Islet of Langerhans (tissue), 1 donor: Measurements from ENCODE around the gene ATOH7.
A peak's percentile ranks its signal among the peaks of the same experiment; 100 is the strongest.
"Not testable (repeated sequence)": the region's sequence is repeated elsewhere in the genome, so short reads cannot be mapped to it uniquely, and the experiment has no call there.

Experiments
- FAIRE-seq: peaks from one replicate; lab custom pipeline; 2011; peaks lifted over from hg19 to GRCh38; lab: Jason Lieb, UNC

Gene ATOH7

GRCh38 chr10:68231817-68232251, at the start of gene ATOH7:
ATOH7 (minus strand) TSS chr10:68232113; CDS start chr10:68231677, 436 bp downstream.
- no peak for FAIRE-seq

GRCh38 chr10:68280758-68281157, 48.8 kb upstream of the ATOH7 start:
- FAIRE-seq = no peak

GRCh38 chr10:68278906-68279753, 47.2 kb upstream of the ATOH7 start:
- FAIRE-seq = not testable (repeated sequence)

- not testable (repeated sequence) for FAIRE-seq
These were observed 45.9 kb upstream of the ATOH7 start for GRCh38 chr10:68277814-68278213.

GRCh38 chr10:68276224-68276623, 44.3 kb upstream of the ATOH7 start:
- no peak for FAIRE-seq

- no peak for FAIRE-seq
These were observed 43.8 kb upstream of the ATOH7 start for GRCh38 chr10:68275600-68276126.

GRCh38 chr10:68272833-68273232, 40.9 kb upstream of the ATOH7 start:
- FAIRE-seq = no peak

GRCh38 chr10:68271196-68271882, 39.4 kb upstream of the ATOH7 start:
- no peak for FAIRE-seq

- FAIRE-seq = no peak
These were observed 37.8 kb upstream of the ATOH7 start for GRCh38 chr10:68269562-68270290.

- FAIRE-seq = no peak
These were observed 29.4 kb upstream of the ATOH7 start for GRCh38 chr10:68261132-68261856.

GRCh38 chr10:68253346-68253745, 21.4 kb upstream of the ATOH7 start:
- no peak for FAIRE-seq

GRCh38 chr10:68251625-68252495, 19.9 kb upstream of the ATOH7 start:
- FAIRE-seq = peak; percentile 36

- FAIRE-seq = no peak
These were observed 19.2 kb upstream of the ATOH7 start for GRCh38 chr10:68251151-68251550.

- no peak for FAIRE-seq
These were observed 17.4 kb upstream of the ATOH7 start for GRCh38 chr10:68249297-68249696.

- no peak for FAIRE-seq
These were observed 16.0 kb upstream of the ATOH7 start for GRCh38 chr10:68247931-68248330.

GRCh38 chr10:68246397-68246796, 14.5 kb upstream of the ATOH7 start:
- FAIRE-seq = not testable (repeated sequence)

- FAIRE-seq = no peak
These were observed 10.1 kb upstream of the ATOH7 start for GRCh38 chr10:68242051-68242450.

- no peak for FAIRE-seq
These were observed 7.8 kb upstream of the ATOH7 start for GRCh38 chr10:68239596-68240150.

- FAIRE-seq = no peak
These were observed 7.2 kb upstream of the ATOH7 start for GRCh38 chr10:68239069-68239468.

GRCh38 chr10:68238371-68238770, 6.5 kb upstream of the ATOH7 start:
- FAIRE-seq = no peak

GRCh38 chr10:68237173-68237572, 5.3 kb upstream of the ATOH7 start:
- no peak for FAIRE-seq
